Melanocyte of skin (primary cell): ENCODE measurements around the gene ATP6V1D. TPM values are rescaled to one million over a fixed set of nuclear protein-coding genes. Genes with fewer than 3 reads are reported as not detected.

ENCODE experiments used
- small RNA-seq, 2 donors: library from RNA; depleted of rRNA; stranded (forward); fragments of <200 nt; gene quantifications; one replicate each; pipeline ENCODE3, GENCODE V24; 2012
- total RNA-seq, 2 donors: library from RNA; depleted of rRNA; stranded (reverse); fragments of >200 nt; gene quantifications; 2 replicates each; pipeline ENCODE4 v1.2.3, GENCODE V29; 2012

Gene ATP6V1D
- 100 to 1,000 TPM; 162 to 171 TPM for total RNA-seq

GRCh38 chr14:67359775-67360469 lies at the start of gene ATP6V1D, which contains the start of gene EIF2S1:
Gene ATP6V1D, minus strand, starts transcription at chr14:67359804. Its CDS starts 106 bp downstream, at chr14:67359698.
Gene EIF2S1, plus strand, starts transcription at chr14:67360328. Its CDS starts 4,440 bp downstream, at chr14:67364768.

Small RNAs within 50 kb of the gene (small RNA-seq; reads per million reads assigned to genes)
- gene RF00019 = 0 reads per million in 2 donors

Other genes starting within 250 kb of the ATP6V1D start
- under 1 TPM in 1 of 2 donors, not detected in 1; under 0.01 TPM for gene GARIN2, start 170.4 kb downstream of the ATP6V1D start, total RNA-seq
- 10 to 100 TPM; 17.9 to 21.0 TPM for gene PALS1, start 118.4 kb downstream of the ATP6V1D start, total RNA-seq
- 100 to 1,000 TPM; 158 to 263 TPM for gene EIF2S1, start 524 bp upstream of the ATP6V1D start, total RNA-seq
- gene PLEK2, start 52.4 kb upstream of the ATP6V1D start, total RNA-seq = under 1 TPM; 0.34 to 0.67 TPM
- gene TMEM229B, start 128.9 kb upstream of the ATP6V1D start, total RNA-seq = 10 to 100 TPM; 24.0 to 38.9 TPM
- gene PLEKHH1, start 173.5 kb upstream of the ATP6V1D start, total RNA-seq = 10 to 100 TPM; 33.0 to 53.3 TPM
- gene PIGH, start 240.5 kb upstream of the ATP6V1D start, total RNA-seq = 10 to 100 TPM; 24.1 to 32.6 TPM